OCI-LY7 (cell line): Measurements from ENCODE around the gene SLFN14.

Experiments
- EZH2phosphoT487 ChIP-seq: fragments of 200-600 bp; sonication (generic); IDR thresholded peaks from 2 replicates; pipeline ENCODE4 v1.6.1; 2018; ENCODE audit warnings: low read depth, borderline replicate concordance, mild to moderate bottlenecking, mixed run types, antibody characterized with exemption, low read length, moderate library complexity, mixed read lengths
- TF ChIP-seq, protein P1 (sequence below): fragments of 200-600 bp; sonication (generic); conservative IDR thresholded peaks from 2 replicates; pipeline ENCODE4 v1.5.1; 2014; ENCODE audit warnings: mild to moderate bottlenecking, antibody characterized with exemption, low read length, moderate library complexity, mixed read lengths

- TF ChIP-seq, protein P1, sequence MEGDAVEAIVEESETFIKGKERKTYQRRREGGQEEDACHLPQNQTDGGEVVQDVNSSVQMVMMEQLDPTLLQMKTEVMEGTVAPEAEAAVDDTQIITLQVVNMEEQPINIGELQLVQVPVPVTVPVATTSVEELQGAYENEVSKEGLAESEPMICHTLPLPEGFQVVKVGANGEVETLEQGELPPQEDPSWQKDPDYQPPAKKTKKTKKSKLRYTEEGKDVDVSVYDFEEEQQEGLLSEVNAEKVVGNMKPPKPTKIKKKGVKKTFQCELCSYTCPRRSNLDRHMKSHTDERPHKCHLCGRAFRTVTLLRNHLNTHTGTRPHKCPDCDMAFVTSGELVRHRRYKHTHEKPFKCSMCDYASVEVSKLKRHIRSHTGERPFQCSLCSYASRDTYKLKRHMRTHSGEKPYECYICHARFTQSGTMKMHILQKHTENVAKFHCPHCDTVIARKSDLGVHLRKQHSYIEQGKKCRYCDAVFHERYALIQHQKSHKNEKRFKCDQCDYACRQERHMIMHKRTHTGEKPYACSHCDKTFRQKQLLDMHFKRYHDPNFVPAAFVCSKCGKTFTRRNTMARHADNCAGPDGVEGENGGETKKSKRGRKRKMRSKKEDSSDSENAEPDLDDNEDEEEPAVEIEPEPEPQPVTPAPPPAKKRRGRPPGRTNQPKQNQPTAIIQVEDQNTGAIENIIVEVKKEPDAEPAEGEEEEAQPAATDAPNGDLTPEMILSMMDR = no peak
- TF ChIP-seq EZH2phosphoT487 = no peak
These were observed 17.6 kb downstream of the SLFN14 start for GRCh38 chr17:35542990-35543389.
